ENCODE data around the gene TMPRSS7. TPM values are rescaled to one million over a fixed set of nuclear protein-coding genes. Genes with fewer than 3 reads are reported as not detected.

TMPRSS7 gene
- total RNA-seq, 1 donor from 2014 or later: not detected

DNA sequence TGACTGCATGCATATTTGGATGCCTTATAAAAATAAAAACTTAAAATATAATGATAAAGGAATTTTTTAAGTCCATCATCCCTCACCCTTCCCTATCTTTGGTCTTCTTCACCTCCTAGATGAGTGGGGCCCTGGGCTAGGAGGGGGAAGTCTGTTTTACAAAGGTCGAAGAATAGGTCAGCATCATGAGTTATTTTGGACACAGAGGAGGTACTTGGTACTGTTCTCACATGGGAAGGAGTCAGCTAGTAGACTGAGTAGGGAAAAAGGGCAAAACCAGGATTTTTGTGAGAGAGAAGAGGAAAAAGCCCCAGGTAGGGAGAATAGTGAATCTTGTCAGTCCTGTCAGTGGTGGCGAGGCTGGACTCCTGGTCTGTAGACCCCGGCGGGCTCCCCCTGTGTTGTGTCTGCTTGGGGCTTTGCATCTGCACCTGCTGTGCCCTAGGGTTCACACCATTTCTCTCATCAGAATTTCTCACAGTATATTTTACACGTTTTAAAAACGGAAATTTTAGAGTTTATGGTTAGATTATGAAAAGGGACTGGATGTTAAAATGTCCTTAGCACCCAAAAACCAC lies 81.4 kb downstream of the TMPRSS7 start:
- H3K4me1 Mint-ChIP-seq: peaks cover 93% of the 10 kb centered on the region
- ATAC-seq (ENCODE audit: low read depth): no peak
- intact Hi-C loops (cut with micrococcal nuclease): loop anchor here (1.0 to 10.0 kb wide), 2 partner anchors 13 to 879 kb away; partner anchors contain the start of gene GTPBP8
- TF ChIP-seq, protein P1, sequence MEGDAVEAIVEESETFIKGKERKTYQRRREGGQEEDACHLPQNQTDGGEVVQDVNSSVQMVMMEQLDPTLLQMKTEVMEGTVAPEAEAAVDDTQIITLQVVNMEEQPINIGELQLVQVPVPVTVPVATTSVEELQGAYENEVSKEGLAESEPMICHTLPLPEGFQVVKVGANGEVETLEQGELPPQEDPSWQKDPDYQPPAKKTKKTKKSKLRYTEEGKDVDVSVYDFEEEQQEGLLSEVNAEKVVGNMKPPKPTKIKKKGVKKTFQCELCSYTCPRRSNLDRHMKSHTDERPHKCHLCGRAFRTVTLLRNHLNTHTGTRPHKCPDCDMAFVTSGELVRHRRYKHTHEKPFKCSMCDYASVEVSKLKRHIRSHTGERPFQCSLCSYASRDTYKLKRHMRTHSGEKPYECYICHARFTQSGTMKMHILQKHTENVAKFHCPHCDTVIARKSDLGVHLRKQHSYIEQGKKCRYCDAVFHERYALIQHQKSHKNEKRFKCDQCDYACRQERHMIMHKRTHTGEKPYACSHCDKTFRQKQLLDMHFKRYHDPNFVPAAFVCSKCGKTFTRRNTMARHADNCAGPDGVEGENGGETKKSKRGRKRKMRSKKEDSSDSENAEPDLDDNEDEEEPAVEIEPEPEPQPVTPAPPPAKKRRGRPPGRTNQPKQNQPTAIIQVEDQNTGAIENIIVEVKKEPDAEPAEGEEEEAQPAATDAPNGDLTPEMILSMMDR (IDR thresholded peaks at IDR 0.05): no peak
- H3K4me3 Mint-ChIP-seq: no peak overlapping the region
- no peaks in the 10 kb centered on the region for H3K27me3 Mint-ChIP-seq
- ChIA-PET POLR2A (interaction anchor here (1.1 to 3.5 kb wide), 9 partner anchors 10 to 383 kb away, joined by 5 to 30 read pairs (median 13); partner anchors contain the start of gene GCSAM), CTCF (interaction anchor here (1.1 to 1.3 kb wide), 2 partner anchors 17 to 21 kb away, joined by 3 to 5 read pairs; partner anchors contain the start of gene GCSAM)
- DNase-seq: no peak
- peak overlapping the region; percentile 85 for H3K27ac Mint-ChIP-seq
- H3K9me3 Mint-ChIP-seq: no peaks in the 10 kb centered on the region
- no peaks in the 10 kb centered on the region for H3K36me3 Mint-ChIP-seq (ENCODE audit: low read depth)

DNA sequence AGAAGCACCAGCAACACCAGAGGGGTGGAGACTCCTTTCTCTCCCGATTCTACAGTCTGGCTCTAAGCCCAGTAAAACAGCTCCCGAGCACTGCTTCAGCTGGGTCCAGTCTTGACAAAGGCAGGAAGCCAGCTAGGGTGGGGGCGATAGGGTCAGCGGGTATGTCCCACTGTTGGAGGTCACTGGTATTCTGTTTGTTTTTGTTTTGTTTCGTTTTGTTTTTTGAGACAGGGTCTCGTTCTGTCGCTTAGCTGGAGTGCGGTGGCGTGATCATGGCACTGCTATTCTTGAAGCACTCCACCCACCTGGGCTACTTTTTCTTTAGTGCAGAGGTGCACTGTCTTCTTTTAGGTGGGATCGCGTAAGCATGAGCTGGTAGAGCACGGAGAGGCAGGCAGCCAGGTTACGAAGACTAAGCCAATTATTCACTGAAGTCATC lies 82.2 kb downstream of the TMPRSS7 start:
- POLR2A ChIA-PET: interaction anchor here (0.7 to 3.5 kb wide), 4 partner anchors 12 to 382 kb away, joined by 4 to 27 read pairs (median 15); partner anchors contain the start of genes BTLA and GCSAM
- TF ChIP-seq, protein P1 (IDR thresholded peaks at IDR 0.05): no peak
- H3K27me3 Mint-ChIP-seq: no peaks in the 10 kb centered on the region

DNA sequence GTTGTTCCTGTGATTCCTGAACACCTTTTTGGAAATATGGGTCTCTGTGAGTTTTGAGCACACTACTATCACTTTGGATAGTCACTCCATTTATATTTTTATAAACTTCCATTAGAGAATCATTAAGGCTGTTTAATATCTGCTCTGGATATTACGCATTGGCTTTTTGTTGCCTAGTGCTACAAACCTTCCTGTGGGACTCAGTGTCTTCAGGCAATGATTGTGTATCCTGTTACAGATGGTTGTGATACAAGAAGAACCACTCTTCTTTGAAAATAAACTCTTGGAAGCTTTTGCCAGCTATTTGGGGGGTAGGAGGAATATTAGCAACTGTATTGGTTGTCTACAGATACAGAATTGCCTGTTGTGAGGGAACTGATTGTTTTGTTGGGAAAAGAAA lies 82.9 kb downstream of the TMPRSS7 start:
- intact Hi-C loops (cut with micrococcal nuclease): loop anchor here (10.0 kb wide), 1 partner anchor 877 kb away; the partner anchor contains the start of gene GTPBP8
- H3K4me3 Mint-ChIP-seq: peak overlapping the region; percentile 15

More for the DNA sequence above, 82.2 kb downstream of the TMPRSS7 start:
- no peak overlapping the region for H3K27ac Mint-ChIP-seq
- H3K36me3 Mint-ChIP-seq (ENCODE audit: low read depth): no peaks in the 10 kb centered on the region
- CTCF ChIA-PET: interaction anchor here (1.3 kb wide), 1 partner anchor 20 kb away, joined by 3 read pairs; no protein-coding TSS in a partner anchor
- intact Hi-C loops (cut with micrococcal nuclease): loop anchor here (10.0 kb wide), 1 partner anchor 878 kb away; the partner anchor contains the start of gene GTPBP8
- peak overlapping the region; percentile 66 for H3K4me3 Mint-ChIP-seq
- peaks cover 100% of the 10 kb centered on the region for H3K4me1 Mint-ChIP-seq
- DNase-seq: no peak
- H3K9me3 Mint-ChIP-seq: no peaks in the 10 kb centered on the region
- ATAC-seq (ENCODE audit: low read depth): no peak

DNA sequence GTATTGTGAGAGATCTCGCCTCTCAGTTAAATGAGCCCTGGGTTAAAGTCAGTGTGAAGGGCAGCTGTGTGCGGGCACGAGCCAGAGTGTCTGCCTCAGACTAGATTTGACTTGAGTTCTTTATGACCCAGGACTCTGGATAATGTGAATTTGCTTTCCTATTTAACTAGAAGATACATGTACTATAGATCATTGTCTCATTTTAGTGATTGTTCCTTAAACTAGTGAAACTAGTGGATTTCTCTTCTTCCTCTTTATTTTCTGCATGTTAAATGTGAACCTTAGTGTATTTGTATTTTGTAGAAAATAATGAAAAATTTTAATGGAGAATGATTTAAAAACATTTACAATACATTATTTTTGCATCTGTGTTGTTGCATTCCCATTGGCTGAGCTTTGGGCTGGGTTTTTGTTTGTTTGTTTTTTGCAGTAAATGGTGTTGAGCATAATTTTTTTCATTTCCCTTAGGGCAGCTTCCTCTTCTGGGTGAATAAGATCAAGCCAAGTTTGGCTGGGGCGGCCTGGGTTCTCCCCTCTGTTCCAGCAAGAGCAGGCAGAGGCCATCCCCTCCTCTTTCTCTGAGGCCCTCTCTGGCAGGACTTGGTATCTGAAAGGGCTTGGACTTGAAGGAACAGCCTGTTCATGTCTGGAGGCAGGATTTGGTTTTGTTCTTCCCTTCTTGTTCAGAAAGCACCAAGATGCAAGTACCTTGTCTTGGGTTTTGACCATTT lies 83.5 kb downstream of the TMPRSS7 start:
- CTCF ChIA-PET: interaction anchor here (0.9 to 1.0 kb wide), 2 partner anchors 13 to 15 kb away, joined by 3 read pairs; partner anchors contain the start of gene GCSAM
- intact Hi-C loops (cut with micrococcal nuclease): loop anchor here (10.0 kb wide), 1 partner anchor 877 kb away; the partner anchor contains the start of gene GTPBP8

More for the DNA sequence above, 82.9 kb downstream of the TMPRSS7 start:
- Mint-ChIP-seq H3K9me3 (no peaks in the 10 kb centered on the region), H3K27me3 (no peaks in the 10 kb centered on the region), H3K36me3 (ENCODE audit: low read depth) (no peaks in the 10 kb centered on the region), H3K4me1 (peaks cover 99% of the 10 kb centered on the region), H3K27ac (peak overlapping the region; percentile 87)
- ATAC-seq (ENCODE audit: low read depth) (no peak), DNase-seq (no peak)
- ChIA-PET POLR2A (interaction anchor here (0.7 to 3.5 kb wide), 6 partner anchors 11 to 381 kb away, joined by 4 to 27 read pairs (median 10); partner anchors contain the start of genes BTLA and GCSAM), CTCF (interaction anchor here (0.9 to 1.3 kb wide), 3 partner anchors 14 to 19 kb away, joined by 3 read pairs; partner anchors contain the start of gene GCSAM)
- TF ChIP-seq, protein P1 (IDR thresholded peaks at IDR 0.05): no peak

More for the DNA sequence above, 83.5 kb downstream of the TMPRSS7 start:
- TF ChIP-seq, protein P1 (IDR thresholded peaks at IDR 0.05): no peak
- peaks cover 99% of the 10 kb centered on the region for H3K4me1 Mint-ChIP-seq
- H3K27me3 Mint-ChIP-seq: no peaks in the 10 kb centered on the region
- peak overlapping the region; percentile 15 for H3K4me3 Mint-ChIP-seq
- ATAC-seq (ENCODE audit: low read depth) (peak; percentile 64), DNase-seq (no peak)
- H3K36me3 Mint-ChIP-seq (ENCODE audit: low read depth): peaks cover 5% of the 10 kb centered on the region
- peak overlapping the region; percentile 87 for H3K27ac Mint-ChIP-seq
- POLR2A ChIA-PET: interaction anchor here (1.4 to 3.5 kb wide), 5 partner anchors 11 to 381 kb away, joined by 4 to 27 read pairs (median 13); partner anchors contain the start of genes BTLA and GCSAM
- H3K9me3 Mint-ChIP-seq: no peaks in the 10 kb centered on the region
